Measurements from ENCODE around the gene NRCAM.
"Not testable (repeated sequence)": the region's sequence is repeated elsewhere in the genome, so short reads cannot be mapped to it uniquely, and the experiment has no call there.

DNA sequence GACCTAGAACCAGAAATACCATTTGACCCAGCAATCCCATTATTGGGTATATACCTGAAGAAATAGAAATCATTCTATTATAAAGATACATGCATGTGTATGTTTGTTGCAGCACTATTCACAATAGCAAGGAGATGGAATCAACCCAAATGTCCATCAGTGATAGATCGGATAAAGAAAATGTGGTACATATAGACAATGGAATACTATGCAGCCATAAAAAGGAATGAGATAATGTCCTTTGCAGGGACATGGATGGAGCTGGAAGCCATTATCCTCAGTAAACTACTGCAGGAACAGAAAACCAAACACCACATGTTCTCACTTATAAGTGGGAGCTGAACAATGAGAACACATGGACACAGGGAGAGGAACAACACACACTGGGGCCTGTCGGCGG, 196.8 kb downstream of the NRCAM start:
- TF ChIP-seq CTCF, POLR2A (IDR thresholded peaks at IDR 0.05): not testable (repeated sequence)
